ENCODE data around the gene PRDM15.

PRDM15 gene

GRCh38 chr21:41808846-41809245 is 70.3 kb downstream of the PRDM15 start:
- no peak for TF ChIP-seq CTCF (IDR thresholded peaks at IDR 0.05; ENCODE audit: extremely low read depth, missing control alignments)
- no peak for DNase-seq (ENCODE audit: low spot score)

GRCh38 chr21:41808094-41808493 is 71.0 kb downstream of the PRDM15 start:
- no peak for TF ChIP-seq CTCF (IDR thresholded peaks at IDR 0.05; ENCODE audit: extremely low read depth, missing control alignments)
- no peak for DNase-seq (ENCODE audit: low spot score)

GRCh38 chr21:41806773-41807172 is 72.4 kb downstream of the PRDM15 start:
- DNase-seq (ENCODE audit: low spot score): no peak
- TF ChIP-seq CTCF (IDR thresholded peaks at IDR 0.05; ENCODE audit: extremely low read depth, missing control alignments): no peak

GRCh38 chr21:41805643-41806042 is 73.5 kb downstream of the PRDM15 start:
- no peak for DNase-seq (ENCODE audit: low spot score)
- no peak for TF ChIP-seq CTCF (IDR thresholded peaks at IDR 0.05; ENCODE audit: extremely low read depth, missing control alignments)

- no peak for DNase-seq (ENCODE audit: low spot score)
- no peak for TF ChIP-seq CTCF (IDR thresholded peaks at IDR 0.05; ENCODE audit: extremely low read depth, missing control alignments)
Measured at GRCh38 chr21:41805038-41805437, 74.1 kb downstream of the PRDM15 start.

- DNase-seq (ENCODE audit: low spot score): no peak
- TF ChIP-seq CTCF (IDR thresholded peaks at IDR 0.05; ENCODE audit: extremely low read depth, missing control alignments): no peak
Measured at GRCh38 chr21:41804381-41804780, 74.8 kb downstream of the PRDM15 start.

GRCh38 chr21:41803316-41803715 is 75.8 kb downstream of the PRDM15 start:
- no peak for TF ChIP-seq CTCF (IDR thresholded peaks at IDR 0.05; ENCODE audit: extremely low read depth, missing control alignments)
- no peak for DNase-seq (ENCODE audit: low spot score)
